ENCODE data around the gene LYPD6B.

DNA sequence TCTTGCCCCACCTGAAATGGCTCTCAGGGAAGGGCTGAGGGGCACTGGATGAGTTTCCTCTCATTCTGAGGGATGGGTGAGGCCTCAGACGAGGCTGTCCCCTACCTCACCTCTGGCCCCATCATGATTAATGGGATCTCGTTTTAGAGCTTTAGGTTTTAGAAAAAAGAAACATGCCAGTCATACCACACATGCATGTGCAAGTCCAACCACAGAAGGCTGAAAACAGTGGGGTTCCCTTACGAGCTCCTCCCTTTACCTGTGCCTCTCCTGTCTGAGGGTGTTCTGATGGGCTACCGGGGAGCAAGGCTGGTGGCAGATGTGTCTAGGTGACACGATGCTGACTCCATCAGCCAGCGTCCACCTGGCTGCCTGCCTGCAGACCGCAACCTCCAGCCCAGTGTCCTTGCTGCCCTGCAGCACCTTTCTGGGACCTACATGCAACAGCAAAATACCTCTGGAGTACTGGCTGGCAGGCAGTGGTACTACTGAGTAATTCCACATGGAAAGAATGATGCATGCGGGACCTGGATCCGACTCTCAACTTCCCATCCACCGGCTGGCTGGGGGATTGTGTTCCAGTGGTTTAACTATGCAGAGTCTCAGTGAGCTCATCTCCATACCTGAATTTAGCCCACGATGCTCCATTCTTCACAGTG lies 9.1 kb upstream of the LYPD6B start:
- no peak for TF ChIP-seq GABPA (IDR thresholded peaks at IDR 0.05; ENCODE audit: low read depth)
- TF ChIP-seq, protein P1, sequence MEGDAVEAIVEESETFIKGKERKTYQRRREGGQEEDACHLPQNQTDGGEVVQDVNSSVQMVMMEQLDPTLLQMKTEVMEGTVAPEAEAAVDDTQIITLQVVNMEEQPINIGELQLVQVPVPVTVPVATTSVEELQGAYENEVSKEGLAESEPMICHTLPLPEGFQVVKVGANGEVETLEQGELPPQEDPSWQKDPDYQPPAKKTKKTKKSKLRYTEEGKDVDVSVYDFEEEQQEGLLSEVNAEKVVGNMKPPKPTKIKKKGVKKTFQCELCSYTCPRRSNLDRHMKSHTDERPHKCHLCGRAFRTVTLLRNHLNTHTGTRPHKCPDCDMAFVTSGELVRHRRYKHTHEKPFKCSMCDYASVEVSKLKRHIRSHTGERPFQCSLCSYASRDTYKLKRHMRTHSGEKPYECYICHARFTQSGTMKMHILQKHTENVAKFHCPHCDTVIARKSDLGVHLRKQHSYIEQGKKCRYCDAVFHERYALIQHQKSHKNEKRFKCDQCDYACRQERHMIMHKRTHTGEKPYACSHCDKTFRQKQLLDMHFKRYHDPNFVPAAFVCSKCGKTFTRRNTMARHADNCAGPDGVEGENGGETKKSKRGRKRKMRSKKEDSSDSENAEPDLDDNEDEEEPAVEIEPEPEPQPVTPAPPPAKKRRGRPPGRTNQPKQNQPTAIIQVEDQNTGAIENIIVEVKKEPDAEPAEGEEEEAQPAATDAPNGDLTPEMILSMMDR (IDR thresholded peaks at IDR 0.05; ENCODE audit: insufficient read depth, low read length) = no peak
- no peak for TF ChIP-seq POLR2AphosphoS5 (IDR thresholded peaks at IDR 0.05; ENCODE audit: low read depth)
- TF ChIP-seq, protein P2, sequence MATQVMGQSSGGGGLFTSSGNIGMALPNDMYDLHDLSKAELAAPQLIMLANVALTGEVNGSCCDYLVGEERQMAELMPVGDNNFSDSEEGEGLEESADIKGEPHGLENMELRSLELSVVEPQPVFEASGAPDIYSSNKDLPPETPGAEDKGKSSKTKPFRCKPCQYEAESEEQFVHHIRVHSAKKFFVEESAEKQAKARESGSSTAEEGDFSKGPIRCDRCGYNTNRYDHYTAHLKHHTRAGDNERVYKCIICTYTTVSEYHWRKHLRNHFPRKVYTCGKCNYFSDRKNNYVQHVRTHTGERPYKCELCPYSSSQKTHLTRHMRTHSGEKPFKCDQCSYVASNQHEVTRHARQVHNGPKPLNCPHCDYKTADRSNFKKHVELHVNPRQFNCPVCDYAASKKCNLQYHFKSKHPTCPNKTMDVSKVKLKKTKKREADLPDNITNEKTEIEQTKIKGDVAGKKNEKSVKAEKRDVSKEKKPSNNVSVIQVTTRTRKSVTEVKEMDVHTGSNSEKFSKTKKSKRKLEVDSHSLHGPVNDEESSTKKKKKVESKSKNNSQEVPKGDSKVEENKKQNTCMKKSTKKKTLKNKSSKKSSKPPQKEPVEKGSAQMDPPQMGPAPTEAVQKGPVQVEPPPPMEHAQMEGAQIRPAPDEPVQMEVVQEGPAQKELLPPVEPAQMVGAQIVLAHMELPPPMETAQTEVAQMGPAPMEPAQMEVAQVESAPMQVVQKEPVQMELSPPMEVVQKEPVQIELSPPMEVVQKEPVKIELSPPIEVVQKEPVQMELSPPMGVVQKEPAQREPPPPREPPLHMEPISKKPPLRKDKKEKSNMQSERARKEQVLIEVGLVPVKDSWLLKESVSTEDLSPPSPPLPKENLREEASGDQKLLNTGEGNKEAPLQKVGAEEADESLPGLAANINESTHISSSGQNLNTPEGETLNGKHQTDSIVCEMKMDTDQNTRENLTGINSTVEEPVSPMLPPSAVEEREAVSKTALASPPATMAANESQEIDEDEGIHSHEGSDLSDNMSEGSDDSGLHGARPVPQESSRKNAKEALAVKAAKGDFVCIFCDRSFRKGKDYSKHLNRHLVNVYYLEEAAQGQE (IDR thresholded peaks at IDR 0.05; ENCODE audit: insufficient replicate concordance, low read depth) = no peak

All from HL-60 (cell line).